Hematopoietic multipotent progenitor cell treated with erythropoietin and hydrocortisone succinate and interleukin-3 and kit ligand, for 17 days (in vitro differentiated cells): ENCODE data around the gene PDGFA.

Experiments
- DNase-seq: peaks from one replicate; pipeline ENCODE4 v3.0.0-alpha.2; 2015; ENCODE audit warnings: low spot score

PDGFA gene

GRCh38 chr7:503575-504111 lies 16.0 kb downstream of the PDGFA start:
- DNase-seq, result no peak

GRCh38 chr7:502296-502695 lies 17.4 kb downstream of the PDGFA start:
- DNase-seq, result no peak

- no peak for DNase-seq
Measured at GRCh38 chr7:501526-501925, 18.1 kb downstream of the PDGFA start.

GRCh38 chr7:500521-501420 lies 18.9 kb downstream of the PDGFA start:
- DNase-seq, result no peak

GRCh38 chr7:499853-500485 lies 19.7 kb downstream of the PDGFA start:
- DNase-seq, result no peak

- no peak for DNase-seq
Measured at GRCh38 chr7:498678-499641, 20.7 kb downstream of the PDGFA start.

- DNase-seq, result no peak
Measured at GRCh38 chr7:497946-498655, 21.5 kb downstream of the PDGFA start.

- DNase-seq, result no peak
Measured at GRCh38 chr7:497346-497745, 22.3 kb downstream of the PDGFA start.

GRCh38 chr7:496528-497295 lies 22.9 kb downstream of the PDGFA start:
- DNase-seq, result no peak

- DNase-seq, result no peak
Measured at GRCh38 chr7:495761-496321, 23.8 kb downstream of the PDGFA start.

GRCh38 chr7:495326-495725 lies 24.3 kb downstream of the PDGFA start:
- no peak for DNase-seq

GRCh38 chr7:494906-495305 lies 24.7 kb downstream of the PDGFA start:
- no peak for DNase-seq

- DNase-seq, result no peak
Measured at GRCh38 chr7:494259-494687, 25.4 kb downstream of the PDGFA start.

- DNase-seq, result no peak
Measured at GRCh38 chr7:493661-494251, 25.9 kb downstream of the PDGFA start.

GRCh38 chr7:492714-493065 lies 27.0 kb downstream of the PDGFA start:
- DNase-seq, result no peak

- DNase-seq, result no peak
Measured at GRCh38 chr7:491958-492713, 27.5 kb downstream of the PDGFA start.

GRCh38 chr7:491292-491957 lies 28.2 kb downstream of the PDGFA start:
- DNase-seq, result no peak

- DNase-seq, result no peak
Measured at GRCh38 chr7:490461-491291, 29.0 kb downstream of the PDGFA start.
